NCI-H146 (cell line): ENCODE measurements around the gene RFX1.

Experiments
- DNase-seq: peaks from one replicate; lab custom pipeline; 2025; lab: John Stamatoyannopoulos, UW

The RFX1 gene

GRCh38 chr19:13995878-13996765 lies 10.0 kb downstream of the RFX1 start:
- DNase-seq = no peak

DNA sequence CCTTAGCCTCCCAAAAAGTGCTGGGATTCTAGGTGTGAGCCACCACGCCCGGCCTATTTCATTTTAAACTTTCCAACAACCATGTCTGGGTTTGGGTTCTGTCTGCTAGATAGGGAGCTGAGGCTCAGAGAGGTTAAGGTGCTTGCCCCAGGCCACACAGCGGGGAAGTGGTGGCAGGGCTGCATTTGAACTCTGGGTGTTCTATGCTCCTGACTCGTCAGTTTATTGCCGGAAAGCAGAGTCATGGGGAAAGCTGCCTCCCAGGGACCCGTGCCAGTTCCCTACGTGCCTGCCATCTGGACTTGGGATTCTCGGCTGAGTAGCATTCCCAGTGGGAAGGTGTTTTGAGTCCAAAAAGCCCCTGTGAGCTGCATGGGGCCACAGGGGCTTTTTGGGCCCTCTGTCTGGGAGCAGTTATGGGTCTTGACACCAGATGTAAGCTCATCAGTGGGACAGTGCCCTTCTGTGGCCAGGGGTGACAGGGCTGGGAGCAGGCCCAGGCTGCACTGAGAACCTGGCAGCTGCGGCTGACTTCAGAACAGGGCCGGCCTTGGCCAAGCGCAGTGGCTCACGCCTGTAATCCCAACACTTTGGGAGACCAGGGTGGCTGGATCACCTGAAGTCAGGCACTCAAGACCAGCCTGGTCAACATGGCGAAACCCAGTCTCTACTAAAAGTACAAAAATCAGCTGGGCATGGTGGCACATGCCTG lies 10.9 kb downstream of the RFX1 start:
- DNase-seq = no peak

DNA sequence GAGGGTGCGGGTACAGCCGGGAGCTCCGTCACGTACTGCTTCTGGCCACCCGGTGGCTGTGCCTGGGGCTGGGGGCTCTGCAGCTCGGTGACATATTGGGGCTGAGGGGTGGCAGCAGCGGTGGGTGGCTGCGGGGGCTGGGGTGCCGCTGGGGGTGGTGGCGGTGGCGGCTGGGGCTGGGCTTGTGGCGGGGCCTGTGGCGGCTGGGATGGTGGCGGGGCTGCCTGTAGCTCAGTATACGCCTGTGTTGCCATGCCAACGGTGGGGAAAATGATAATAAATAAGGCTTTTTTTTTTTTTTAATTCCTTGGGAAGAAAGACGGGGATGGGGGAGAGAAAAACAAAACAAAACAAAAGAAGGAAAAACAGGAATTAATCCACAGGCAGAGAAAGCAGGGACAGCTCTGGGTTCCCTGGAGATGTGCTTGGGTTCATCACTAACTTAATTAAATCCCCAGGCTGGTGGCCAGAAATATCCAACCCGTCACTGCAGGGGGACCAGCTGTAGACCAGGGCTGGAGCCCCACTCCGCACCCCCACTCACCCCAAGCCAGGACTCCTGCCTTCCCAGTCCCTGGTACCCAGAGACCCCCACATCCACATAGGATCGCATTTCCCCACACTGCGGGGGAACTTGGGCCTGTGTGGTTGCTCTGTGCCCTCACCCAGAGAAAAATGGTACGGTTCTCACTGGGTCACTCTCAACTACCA lies 12.4 kb downstream of the RFX1 start:
- no peak for DNase-seq

DNA sequence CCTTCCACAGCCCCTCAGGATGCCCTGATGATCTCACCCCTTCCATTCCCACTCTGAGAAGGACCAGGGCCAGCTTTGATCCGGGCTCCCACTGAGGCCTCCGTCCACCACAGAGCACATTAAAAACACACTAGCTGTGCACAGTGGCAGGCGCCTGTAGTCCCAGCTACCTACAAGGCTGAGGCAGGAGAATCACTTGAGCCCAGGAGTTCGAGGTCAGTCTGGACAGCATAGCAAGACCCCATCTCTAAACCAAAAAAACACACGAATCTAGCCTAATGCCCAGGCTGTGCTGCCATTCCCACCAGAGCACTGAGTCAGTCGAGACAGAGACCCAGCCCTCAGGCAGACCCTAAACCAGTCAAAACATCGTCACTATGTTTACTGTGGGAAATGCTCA lies 14.1 kb downstream of the RFX1 start:
- DNase-seq = no peak

GRCh38 chr19:13990085-13990484 lies 16.0 kb downstream of the RFX1 start:
- DNase-seq = no peak

- no peak for DNase-seq
These were observed 16.6 kb downstream of the RFX1 start for GRCh38 chr19:13989487-13989886.

DNA sequence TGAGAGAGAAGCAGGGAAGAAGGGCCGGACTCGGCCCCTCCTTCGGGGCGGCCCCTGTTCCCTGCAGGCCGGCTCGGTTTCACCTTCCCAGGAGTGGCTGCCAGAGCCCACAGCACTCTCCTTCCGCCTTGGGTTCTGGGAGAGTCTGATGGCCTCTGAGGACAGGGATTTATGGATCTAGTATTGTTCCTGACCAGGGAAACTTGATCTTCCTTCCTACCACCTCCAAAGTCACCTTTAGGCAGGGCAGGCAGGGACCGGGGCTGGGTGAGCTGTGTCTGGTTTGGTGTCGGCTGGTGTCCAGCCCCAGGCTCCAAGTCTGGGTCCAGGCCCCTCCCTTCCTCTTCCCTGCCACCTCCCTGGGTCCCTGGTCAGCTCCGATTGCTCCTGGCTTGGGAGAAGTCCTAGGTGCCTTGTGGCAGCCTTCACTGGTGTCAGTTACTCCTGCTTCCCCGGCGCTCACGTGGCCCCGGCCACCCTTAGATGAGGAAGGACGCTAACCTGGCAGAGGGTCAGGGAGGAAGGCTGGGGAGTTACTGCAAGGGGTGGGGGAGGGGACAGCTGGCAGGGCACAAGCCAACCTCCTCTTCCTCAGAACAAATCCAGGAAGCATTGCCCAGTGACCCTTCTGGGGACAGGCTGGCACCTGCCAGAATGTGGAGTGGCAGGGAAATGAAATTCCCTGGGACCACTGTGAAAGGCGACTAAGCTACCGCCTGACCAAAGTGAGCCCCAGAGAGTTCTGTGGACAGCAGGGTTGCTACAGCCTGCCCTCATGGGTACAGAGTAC lies 18.8 kb downstream of the RFX1 start:
- DNase-seq = no peak

- DNase-seq = peak; percentile 38
These were observed 19.7 kb downstream of the RFX1 start for GRCh38 chr19:13986348-13986904.

DNA sequence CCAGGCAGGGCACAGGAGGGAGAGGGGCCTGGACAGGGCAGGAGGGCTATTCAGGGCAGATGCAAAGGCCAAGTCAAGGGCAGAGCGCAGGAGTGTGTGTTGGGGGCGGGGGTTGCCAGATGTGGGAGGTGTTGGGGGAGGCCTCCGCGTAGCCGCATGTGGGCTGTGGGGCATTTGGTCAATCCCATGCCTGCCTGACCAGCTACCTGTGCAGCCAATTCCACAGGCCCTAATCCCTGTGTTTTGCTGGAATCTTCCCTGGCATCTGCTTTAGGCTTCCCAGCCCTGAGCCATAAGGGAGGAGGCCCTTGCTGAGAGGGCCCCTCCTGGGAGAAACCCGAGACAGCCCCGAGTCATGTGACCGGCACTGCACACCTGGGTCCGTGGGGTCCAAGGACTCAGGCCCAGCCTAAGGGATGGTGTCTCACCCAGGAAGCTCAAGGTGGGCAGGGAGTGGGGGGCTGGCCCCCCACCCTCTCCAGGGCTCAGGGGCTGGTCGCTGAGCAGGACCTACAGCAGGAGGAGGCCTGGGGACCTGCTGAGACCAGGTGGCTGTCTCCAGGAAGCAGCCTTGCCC lies 20.3 kb downstream of the RFX1 start:
- peak; percentile 38 for DNase-seq

DNA sequence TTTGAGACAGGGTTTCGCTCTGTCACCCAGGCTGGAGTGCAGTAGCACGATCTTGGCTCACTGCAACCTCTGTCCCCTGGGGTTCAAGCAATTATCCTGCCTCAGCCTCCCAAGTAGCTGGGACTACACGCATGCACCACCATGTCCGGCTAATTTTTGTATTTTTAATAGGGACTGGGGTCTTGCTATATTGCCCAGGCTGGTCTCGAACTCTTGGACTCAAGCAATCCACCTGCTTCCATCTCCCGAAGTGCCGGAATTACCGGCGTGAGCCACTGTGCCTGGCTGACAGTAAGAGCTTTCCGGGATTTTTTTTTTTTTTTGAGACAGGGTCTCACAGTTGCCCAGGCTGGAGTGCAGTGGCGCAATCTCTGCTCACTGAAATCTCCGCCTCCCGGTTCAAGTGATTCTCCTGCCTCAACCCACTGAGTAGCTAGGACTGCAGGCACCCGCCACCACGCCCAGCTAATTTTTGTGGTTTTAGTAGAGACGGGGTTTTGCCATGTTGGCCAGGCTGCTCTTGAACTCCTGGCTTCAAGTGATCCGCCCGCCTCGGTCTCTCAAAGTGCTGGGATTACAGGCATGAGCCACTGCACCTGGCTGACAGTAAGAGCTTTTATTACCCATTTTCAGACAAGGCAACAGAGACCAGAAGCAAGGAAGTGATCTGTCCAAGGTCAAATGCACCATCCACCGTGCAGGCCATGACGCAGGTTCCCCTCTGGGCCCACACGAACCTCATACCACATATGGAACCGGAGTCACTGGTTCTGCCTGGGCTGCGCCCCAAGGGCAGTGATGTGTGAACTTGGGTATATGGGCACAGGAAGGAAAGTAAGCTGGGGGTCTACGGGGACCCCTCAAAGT lies 21.0 kb downstream of the RFX1 start:
- DNase-seq = no peak

- peak; percentile 41 for DNase-seq
These were observed 21.9 kb downstream of the RFX1 start for GRCh38 chr19:13984186-13984585.

- peak; percentile 99 for DNase-seq
These were observed 22.8 kb downstream of the RFX1 start for GRCh38 chr19:13983213-13983889.

DNA sequence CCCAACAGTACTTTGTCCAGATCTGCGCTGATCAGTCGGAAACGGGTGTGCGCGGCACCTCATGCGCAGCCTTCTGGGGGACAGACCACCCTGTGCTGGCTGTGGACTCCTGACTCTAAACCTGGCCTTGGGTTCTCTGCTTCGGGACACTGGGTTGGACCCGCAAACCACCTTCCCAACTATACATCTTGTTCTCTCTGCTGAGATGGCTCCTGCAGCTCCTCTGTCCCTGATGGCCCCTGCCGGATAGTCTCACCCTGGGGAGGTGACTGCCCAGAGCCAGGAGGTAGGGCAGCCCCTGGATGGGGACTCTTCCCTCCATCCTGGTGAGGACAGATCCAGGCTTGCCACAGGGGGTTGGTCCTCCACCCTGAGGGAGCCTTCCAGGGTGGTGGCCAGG lies 23.3 kb downstream of the RFX1 start:
- no peak for DNase-seq

DNA sequence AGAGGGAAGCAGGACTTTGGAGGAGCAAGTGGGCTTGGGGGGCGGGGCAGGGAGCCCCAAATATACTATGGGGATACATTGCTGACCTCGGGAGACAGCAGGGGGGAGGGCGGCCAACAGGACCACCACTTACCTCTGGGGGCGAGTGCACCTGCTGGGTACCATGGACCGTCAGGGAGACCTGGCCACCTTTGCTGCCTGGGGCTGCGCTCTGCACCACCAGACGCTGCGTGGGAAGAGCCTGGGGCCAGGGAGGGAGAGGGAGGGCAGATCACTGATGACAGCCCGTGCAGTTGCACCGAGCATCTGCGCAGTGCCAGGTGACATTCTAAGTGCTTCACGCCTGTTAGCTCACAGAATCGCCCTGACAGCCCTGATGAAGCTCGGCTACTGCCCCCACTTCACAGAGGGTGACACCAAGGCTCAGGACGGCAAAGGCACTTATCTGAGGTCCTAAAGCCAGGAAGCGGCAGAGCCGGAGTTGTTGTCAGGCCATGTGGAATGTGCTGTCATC lies 24.1 kb downstream of the RFX1 start:
- no peak for DNase-seq

DNA sequence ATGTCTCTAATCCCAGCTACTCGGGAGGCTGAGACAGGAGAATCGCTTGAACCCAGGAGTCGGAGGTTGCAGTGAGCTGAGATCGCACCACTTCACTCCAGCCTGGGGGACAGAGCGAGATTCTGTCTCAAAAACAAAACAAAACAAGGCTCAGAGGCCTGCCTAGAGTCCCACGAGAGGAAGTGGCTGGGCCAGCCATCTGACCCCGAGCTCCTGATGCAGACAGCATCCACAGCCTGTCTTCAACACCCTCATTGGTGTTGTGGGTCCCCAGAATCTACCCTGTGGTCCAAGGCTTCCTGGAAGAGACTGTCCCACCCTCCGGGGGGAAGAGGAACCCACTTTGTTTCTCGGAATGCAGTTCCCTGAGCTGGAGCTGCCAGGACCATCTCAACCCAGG lies 24.7 kb downstream of the RFX1 start:
- DNase-seq = no peak

DNA sequence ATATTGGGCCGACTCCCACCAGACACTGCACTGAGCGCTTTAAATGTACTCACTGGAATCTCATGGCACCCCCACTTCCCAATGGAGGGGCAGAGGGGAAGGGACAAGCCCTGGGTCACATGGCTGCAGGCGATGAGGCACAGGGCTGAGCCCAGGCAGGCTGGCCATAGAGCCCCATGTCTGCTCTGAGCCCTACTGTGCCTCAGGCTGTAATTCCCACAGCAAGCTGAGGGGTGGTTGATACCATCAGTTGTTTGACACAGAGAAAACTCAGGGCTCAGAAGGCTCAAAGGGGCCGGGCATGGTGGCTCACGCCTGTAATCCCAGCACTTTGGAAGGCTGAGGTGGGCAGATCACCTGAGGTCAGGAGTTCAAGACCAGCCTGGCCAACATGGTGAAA lies 25.1 kb downstream of the RFX1 start:
- DNase-seq = no peak

GRCh38 chr19:13980340-13980739 lies 25.8 kb downstream of the RFX1 start:
- DNase-seq = no peak

DNA sequence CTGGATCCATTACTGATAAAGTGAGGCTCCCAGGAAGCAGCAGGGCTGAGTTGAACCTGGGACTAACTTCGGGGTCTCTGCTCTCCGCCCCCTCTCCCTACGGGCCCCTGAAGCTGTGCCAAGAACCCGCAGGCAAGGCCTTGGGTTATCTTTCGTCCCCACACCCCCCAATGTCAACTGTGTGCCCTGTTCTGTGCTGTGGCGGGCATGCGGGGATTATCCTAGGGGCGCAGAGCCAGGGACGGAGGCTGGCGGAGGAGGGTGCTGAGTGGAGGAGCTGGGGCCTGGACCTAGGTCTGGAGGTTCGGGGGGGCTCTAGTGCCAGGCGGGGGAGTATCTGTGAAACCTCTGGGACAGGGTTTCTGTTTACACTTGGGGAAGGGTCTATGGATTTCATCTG lies 26.4 kb downstream of the RFX1 start:
- DNase-seq = no peak

DNA sequence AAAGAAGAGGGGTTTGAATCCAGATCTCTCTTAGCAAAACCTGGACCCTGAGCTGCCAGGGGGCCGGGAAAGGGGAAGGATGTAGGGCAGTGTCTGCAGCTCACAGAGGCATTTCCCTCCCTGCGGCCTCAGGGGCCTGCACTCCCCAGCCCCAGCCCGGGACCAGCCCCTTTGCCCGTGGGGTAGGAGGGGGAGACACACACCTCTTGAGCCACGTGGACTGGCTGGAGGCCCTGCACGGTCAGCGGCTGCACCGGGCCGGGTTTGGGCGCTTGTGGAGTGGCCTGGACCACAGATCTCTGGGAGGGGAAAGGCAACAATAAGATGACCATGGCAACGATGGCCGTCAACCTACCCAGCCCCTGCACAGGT lies 26.9 kb downstream of the RFX1 start:
- DNase-seq = peak; percentile 72
